GM10266 (cell line): Measurements from ENCODE around the gene SPDYE2B.
"Not testable (repeated sequence)": the region's sequence is repeated elsewhere in the genome, so short reads cannot be mapped to it uniquely, and the experiment has no call there.

Experiments used
- DNase-seq: peaks from one replicate; pipeline ENCODE4 v3.0.0; 2012; ENCODE audit errors: extremely low spot score
- CTCF ChIP-seq: IDR thresholded peaks from 2 replicates; pipeline ENCODE4 v1.5.1; 2012; ENCODE audit warnings: mild to moderate bottlenecking, low read depth; ENCODE audit not compliant: control insufficient read depth, insufficient read depth; ENCODE audit errors: missing control alignments

The SPDYE2B gene

GRCh38 chr7:102642691-102643090 lies 7.4 kb upstream of the SPDYE2B start, which contains the start of gene UPK3BL1:
Gene UPK3BL1, minus strand, starts transcription at chr7:102642791. Its CDS starts 50 bp downstream, at chr7:102642741.
- DNase-seq: not testable (repeated sequence)

DNA sequence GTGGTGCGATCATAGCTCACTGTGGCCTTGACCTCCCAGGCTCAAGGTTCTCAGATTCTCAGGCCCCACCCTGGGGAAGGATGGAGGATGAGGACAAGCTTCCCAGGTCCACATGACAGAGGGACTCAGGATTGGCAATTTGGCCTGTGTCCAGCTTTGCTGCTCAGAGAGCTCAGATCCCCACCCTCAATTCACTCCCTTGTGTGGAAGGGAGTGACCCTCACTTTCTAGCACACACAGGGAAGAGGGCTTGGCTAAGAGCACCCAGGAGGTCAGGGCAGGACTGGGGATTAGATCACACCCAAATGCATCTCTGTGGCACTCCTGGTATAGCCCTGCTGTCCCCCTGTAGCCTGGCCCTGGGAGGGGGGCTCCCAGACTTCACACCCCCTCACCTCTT lies 6.7 kb upstream of the SPDYE2B start:
- DNase-seq: not testable (repeated sequence)

DNA sequence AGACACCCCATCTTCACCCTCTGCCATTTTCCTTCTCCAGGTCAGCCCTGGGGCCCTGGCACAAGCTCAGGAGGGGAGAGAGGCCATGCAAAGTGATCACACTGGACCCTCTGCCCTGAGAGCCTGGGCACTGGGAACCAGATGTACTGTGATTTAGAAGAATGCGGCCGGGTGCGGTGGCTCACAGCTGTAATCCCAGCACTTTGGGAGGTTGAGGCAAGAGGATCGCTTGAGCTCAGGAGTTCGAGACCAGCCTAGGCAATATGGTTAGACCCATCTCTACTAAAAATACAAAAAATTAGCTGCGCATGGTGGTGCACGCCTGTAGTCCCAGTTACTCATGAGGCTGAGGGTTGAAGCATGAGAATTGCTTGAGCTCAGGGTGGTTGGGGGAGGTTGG lies 2.3 kb upstream of the SPDYE2B start:
- DNase-seq: not testable (repeated sequence)

- DNase-seq: not testable (repeated sequence)
These were observed 14.6 kb downstream of the SPDYE2B start for GRCh38 chr7:102664765-102665164.

GRCh38 chr7:102666850-102667249 lies 16.7 kb downstream of the SPDYE2B start:
- DNase-seq: not testable (repeated sequence)

- not testable (repeated sequence) for DNase-seq
These were observed 17.4 kb downstream of the SPDYE2B start for GRCh38 chr7:102667523-102667922.

DNA sequence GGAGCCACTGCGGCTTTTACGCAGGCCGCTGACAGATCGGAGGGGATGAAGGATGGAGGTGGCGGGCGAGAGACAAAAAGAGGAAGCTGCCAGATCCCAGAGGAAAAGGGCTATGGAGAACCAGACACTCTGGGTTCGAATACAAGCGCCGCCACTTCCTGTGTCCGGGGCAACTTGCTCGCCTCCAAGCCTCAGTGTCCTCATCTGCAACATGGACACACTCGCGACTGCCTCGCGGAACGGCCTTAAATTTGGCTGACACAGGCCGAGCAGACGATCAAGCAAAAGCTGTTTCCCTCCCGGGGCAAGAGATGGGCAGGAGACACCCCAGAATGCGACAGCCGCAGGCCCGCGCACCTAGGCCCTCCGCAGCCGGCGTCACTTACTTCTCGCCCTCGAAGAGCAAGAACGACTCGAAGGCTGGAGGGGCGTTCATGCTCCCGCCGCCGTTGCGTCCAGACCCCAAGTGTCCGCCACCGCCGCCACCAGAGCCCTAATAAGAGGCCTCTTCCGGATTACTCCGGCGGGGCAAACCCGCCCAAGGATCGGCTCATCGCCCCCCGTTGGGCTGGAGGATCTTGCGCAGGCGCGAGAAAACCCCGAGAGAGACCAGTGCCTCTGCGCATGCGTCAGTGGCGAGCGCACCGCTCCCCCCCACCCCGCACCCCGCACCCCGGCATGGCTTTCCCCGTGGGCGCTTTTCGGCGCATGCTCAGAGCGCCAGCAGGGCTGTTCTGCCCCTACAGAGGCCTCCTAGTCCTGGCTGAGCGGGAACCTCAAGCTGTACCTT lies 21.2 kb downstream of the SPDYE2B start, which contains the start of gene POLR2J2:
Gene POLR2J2 (minus strand): TSS at position 498 of the 790 bp plus-strand sequence. CDS start 62 bp downstream, at position 436.
- DNase-seq: peak; percentile 92
- TF ChIP-seq CTCF: peak; percentile 39

- DNase-seq: not testable (repeated sequence)
These were observed 21.8 kb downstream of the SPDYE2B start for GRCh38 chr7:102671956-102672307.

- DNase-seq: not testable (repeated sequence)
These were observed 23.4 kb downstream of the SPDYE2B start for GRCh38 chr7:102673447-102674067.

DNA sequence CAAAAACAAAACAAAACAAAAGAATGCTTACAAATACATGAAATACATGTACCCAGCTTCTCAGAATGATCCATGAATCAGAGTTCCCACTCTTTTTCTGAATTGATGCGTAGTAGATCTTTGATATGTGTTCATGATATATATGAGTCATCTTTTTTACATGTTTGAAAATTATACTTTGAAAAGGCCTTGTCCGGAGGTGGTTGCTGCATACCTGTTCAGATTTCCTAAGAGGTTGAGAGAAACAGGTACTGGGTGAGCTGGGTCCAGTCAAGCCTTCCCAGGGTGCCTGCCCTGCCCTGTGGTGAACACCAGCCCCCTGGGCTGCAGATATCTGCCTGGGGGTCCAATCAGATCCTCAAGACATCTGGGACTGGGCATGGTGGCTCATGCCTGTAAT lies 25.4 kb downstream of the SPDYE2B start:
- not testable (repeated sequence) for DNase-seq

DNA sequence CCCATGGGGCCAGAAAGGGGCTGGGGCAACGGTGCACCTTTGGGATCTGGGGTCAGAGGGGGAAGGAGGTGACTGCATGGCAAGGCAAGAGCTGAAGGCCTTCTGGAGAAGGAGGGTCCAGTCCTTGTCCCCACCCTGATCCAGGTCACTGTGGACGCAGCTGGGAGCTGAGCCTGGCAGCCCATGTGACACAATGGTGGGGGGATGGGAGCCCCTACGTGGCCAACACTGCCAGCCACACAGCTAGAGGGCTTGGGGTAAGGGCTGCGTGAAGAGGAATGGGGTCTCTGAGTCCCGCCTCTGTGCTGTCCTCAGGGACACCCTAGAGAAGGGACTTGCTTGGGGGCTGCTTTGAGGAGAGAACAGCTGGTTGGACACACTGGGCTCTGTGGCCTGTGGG lies 30.7 kb downstream of the SPDYE2B start:
- not testable (repeated sequence) for DNase-seq

DNA sequence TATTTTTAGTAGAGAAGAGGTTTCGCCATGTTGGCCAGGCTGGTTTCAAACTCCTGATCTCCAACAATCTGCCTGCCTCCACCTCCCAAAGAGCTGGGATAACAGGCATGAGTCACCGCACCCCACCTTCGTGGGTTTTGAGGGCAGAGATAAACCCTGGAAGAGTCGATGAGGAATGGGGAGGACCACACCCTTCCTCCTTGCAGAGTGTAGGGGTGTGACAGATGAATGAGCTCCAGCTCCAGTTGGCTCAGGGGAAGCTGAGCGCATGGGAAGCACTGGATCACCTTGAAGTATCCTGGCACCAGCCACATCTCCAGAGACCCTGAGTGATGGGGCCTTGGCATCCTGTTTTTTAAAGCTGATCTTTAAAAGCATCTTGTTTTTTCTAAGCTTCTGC lies 32.4 kb downstream of the SPDYE2B start:
- DNase-seq: not testable (repeated sequence)

GRCh38 chr7:102688299-102689036 lies 38.3 kb downstream of the SPDYE2B start:
- not testable (repeated sequence) for DNase-seq

- not testable (repeated sequence) for DNase-seq
These were observed 39.5 kb downstream of the SPDYE2B start for GRCh38 chr7:102689436-102690282.

DNA sequence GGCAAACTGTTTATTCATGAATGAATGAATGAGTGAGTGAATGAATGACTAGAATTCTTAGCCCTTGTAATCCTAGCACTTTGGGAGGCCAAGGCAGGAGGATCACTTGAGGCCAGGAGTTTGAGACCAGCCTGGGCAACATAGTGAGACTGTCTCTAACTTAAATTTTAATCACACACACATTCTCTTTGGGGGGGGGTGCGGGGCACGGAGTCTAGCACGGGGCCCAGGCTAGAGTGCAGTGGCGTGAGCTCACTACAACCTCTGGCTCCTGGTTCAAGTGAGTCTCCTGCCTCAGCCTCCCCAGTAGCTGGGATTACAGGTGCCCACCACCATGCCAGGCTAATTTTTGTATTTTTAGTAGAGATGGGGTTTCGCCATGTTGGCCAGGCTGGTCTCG lies 40.5 kb downstream of the SPDYE2B start:
- DNase-seq: not testable (repeated sequence)

- not testable (repeated sequence) for DNase-seq
These were observed 43.9 kb downstream of the SPDYE2B start for GRCh38 chr7:102694008-102694407.

- not testable (repeated sequence) for DNase-seq
These were observed 45.0 kb downstream of the SPDYE2B start for GRCh38 chr7:102695033-102695552.

GRCh38 chr7:102696009-102696408 lies 45.9 kb downstream of the SPDYE2B start:
- DNase-seq: not testable (repeated sequence)
